Esophagus muscularis mucosa (tissue), 4 donors: Measurements from ENCODE around the gene CS.

Experiments used
- EP300 ChIP-seq: sonication (generic); formaldehyde crosslinking; IDR thresholded peaks from one replicate; pipeline ENCODE4 v1.6.1; 2017; ENCODE audit warnings: antibody characterized with exemption
- POLR2A ChIP-seq: fragments of 450-650 bp; IDR thresholded peaks from one replicate; pipeline ENCODE4 v1.6.1; 2017; ENCODE audit warnings: antibody characterized with exemption, moderate library complexity, mild to moderate bottlenecking, low read depth
- POLR2AphosphoS5 ChIP-seq, 2 donors: sonication (generic); formaldehyde crosslinking; IDR thresholded peaks; one replicate each; pipeline ENCODE4 v1.6.1; 2017; ENCODE audit warnings: antibody characterized with exemption in 2 of 2
- TF ChIP-seq, protein P1 (sequence below), 3 experiments: fragments of 200-600 bp in 2 of 3; fragments of 450-650 bp in 1 of 3; sonication (generic) in 2 of 3; IDR thresholded peaks; one replicate each; pipeline ENCODE4 v1.5.1; 2017 to 2019; ENCODE audit warnings: antibody characterized with exemption in 3 of 3, mild to moderate bottlenecking in 2 of 3, moderate library complexity in 1 of 3

DNA sequence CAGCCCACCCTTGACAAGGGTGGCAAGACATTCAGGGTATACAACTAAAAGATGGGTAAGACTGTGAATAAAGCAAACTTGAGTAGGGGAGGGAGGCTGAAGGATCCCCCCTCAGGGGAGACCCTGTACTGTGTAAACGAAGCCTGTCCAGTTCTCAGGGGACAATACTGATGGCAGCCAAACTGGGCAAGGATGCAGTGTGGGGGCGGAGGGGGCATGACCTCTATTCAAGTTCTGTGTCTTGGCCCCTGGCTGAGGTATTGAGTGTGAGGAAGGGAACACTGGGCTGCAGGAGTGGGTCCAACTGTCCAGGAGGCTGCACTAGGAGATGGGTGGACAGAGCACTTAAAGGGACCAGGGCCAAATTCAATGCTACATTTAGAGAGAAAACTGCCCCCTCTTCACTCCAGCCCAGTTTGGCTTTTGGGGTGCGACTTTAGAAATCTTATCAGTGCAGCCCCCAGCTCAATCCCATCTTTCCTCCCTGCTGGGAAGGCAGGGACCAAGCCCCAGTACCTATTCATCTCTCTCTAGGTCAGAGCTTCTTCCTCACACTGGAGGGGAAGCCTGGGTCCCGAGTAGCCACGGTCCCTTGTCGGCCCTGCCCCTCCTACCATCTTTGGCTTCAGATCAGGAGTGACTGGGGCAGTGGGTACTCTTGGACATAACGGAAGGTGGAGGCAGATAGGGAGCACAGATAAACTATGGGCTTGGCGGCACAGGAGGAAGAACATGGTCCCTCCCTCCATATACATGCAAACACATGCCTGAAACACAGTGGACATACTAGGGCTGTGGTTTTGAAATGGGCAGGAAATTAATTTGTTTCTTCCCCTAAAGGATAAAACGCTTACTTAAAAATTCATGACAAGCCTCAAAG, 58.5 kb downstream of the CS start:
- TF ChIP-seq, protein P1, sequence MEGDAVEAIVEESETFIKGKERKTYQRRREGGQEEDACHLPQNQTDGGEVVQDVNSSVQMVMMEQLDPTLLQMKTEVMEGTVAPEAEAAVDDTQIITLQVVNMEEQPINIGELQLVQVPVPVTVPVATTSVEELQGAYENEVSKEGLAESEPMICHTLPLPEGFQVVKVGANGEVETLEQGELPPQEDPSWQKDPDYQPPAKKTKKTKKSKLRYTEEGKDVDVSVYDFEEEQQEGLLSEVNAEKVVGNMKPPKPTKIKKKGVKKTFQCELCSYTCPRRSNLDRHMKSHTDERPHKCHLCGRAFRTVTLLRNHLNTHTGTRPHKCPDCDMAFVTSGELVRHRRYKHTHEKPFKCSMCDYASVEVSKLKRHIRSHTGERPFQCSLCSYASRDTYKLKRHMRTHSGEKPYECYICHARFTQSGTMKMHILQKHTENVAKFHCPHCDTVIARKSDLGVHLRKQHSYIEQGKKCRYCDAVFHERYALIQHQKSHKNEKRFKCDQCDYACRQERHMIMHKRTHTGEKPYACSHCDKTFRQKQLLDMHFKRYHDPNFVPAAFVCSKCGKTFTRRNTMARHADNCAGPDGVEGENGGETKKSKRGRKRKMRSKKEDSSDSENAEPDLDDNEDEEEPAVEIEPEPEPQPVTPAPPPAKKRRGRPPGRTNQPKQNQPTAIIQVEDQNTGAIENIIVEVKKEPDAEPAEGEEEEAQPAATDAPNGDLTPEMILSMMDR (IDR thresholded peaks at IDR 0.05) = no peak
- TF ChIP-seq EP300 (no peak), POLR2AphosphoS5 (IDR thresholded peaks at IDR 0.05) (no peak), POLR2A (no peak)
